ENCODE measurements around the gene VAT1L.

DNA sequence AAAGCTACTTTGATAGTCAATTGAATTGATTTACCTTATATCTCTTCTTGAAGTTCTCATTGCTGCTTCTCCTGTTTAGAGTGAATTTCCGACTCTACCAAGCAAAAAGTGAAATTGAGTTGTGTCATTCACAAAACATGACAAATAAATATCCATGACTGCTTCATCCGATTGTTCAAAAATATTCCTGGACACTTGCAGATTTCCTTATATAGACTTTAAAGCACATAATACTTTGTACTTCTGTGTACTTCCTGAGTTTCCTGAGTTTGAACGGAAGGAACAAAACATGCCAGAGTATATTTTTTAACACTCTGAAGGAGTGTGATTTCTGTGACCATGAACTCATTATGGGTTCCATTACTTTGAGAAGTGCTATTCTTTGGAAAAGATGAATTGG is 20.5 kb upstream of the VAT1L start:
- TF ChIP-seq, protein P1, sequence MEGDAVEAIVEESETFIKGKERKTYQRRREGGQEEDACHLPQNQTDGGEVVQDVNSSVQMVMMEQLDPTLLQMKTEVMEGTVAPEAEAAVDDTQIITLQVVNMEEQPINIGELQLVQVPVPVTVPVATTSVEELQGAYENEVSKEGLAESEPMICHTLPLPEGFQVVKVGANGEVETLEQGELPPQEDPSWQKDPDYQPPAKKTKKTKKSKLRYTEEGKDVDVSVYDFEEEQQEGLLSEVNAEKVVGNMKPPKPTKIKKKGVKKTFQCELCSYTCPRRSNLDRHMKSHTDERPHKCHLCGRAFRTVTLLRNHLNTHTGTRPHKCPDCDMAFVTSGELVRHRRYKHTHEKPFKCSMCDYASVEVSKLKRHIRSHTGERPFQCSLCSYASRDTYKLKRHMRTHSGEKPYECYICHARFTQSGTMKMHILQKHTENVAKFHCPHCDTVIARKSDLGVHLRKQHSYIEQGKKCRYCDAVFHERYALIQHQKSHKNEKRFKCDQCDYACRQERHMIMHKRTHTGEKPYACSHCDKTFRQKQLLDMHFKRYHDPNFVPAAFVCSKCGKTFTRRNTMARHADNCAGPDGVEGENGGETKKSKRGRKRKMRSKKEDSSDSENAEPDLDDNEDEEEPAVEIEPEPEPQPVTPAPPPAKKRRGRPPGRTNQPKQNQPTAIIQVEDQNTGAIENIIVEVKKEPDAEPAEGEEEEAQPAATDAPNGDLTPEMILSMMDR (IDR thresholded peaks at IDR 0.05): no peak
- TF ChIP-seq POLR2A (IDR thresholded peaks at IDR 0.05): no peak

Data from prostate gland (tissue), 2 donors.